Measurements from ENCODE around the gene EIF3L. TPM values are rescaled to one million over a fixed set of nuclear protein-coding genes. Genes with fewer than 3 reads are reported as not detected.

The EIF3L gene
- total RNA-seq, 1 donor: 457 TPM

DNA sequence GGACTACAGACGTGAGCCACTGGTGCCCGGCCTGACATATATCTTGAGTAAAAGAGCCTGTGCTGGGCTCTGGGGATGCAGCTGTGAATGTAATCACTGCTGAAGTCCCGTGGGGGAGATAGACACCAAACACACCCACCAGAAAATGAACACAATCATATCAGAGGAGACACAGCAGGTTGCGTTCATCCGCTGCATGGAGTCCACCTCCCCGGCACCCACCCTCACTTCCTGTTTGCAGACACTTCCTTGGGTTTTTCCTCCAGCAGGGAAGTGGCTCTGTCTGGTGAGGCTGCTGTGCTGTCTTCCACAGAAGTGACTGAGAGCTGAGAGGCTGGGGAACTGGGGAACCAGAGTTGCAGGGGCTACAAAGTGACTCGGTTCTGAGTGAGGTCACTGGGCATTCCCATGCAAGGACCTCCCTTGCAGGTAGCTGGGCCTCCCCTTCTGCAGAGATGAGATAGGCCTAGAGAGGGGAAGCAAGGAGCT, 64.1 kb downstream of the EIF3L start:
- DNase-seq (ENCODE audit: low read depth): no peak
- TF ChIP-seq, protein P1, sequence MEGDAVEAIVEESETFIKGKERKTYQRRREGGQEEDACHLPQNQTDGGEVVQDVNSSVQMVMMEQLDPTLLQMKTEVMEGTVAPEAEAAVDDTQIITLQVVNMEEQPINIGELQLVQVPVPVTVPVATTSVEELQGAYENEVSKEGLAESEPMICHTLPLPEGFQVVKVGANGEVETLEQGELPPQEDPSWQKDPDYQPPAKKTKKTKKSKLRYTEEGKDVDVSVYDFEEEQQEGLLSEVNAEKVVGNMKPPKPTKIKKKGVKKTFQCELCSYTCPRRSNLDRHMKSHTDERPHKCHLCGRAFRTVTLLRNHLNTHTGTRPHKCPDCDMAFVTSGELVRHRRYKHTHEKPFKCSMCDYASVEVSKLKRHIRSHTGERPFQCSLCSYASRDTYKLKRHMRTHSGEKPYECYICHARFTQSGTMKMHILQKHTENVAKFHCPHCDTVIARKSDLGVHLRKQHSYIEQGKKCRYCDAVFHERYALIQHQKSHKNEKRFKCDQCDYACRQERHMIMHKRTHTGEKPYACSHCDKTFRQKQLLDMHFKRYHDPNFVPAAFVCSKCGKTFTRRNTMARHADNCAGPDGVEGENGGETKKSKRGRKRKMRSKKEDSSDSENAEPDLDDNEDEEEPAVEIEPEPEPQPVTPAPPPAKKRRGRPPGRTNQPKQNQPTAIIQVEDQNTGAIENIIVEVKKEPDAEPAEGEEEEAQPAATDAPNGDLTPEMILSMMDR (IDR thresholded peaks at IDR 0.05; ENCODE audit: insufficient read depth, low read length): no peak
- H3K4me3 ChIP-seq (ENCODE audit: low read depth, low read length): no peak overlapping the region

DNA sequence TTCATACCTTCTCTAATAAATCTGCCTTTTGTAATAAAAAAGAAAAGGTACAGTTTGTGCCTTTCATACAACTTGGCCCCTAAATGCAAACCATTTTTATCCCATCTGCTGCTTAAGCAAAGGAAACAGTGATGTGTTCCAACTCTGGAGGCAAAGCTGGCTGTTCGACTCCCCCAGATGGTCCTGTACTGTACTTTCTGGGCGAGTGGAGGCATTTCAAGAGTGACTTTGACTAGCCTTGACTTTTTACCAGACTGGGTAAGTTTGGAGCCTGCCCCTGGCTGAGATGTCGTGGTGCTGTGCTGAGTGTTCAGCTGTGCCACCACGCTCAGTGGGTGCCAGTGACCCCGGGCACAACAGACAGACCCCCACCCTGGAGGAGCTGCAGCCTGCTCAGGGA, 67.1 kb downstream of the EIF3L start:
- no peak for DNase-seq (ENCODE audit: low read depth)
- H3K4me3 ChIP-seq (ENCODE audit: low read depth, low read length): no peak overlapping the region
- TF ChIP-seq, protein P1 (IDR thresholded peaks at IDR 0.05; ENCODE audit: insufficient read depth, low read length): no peak

DNA sequence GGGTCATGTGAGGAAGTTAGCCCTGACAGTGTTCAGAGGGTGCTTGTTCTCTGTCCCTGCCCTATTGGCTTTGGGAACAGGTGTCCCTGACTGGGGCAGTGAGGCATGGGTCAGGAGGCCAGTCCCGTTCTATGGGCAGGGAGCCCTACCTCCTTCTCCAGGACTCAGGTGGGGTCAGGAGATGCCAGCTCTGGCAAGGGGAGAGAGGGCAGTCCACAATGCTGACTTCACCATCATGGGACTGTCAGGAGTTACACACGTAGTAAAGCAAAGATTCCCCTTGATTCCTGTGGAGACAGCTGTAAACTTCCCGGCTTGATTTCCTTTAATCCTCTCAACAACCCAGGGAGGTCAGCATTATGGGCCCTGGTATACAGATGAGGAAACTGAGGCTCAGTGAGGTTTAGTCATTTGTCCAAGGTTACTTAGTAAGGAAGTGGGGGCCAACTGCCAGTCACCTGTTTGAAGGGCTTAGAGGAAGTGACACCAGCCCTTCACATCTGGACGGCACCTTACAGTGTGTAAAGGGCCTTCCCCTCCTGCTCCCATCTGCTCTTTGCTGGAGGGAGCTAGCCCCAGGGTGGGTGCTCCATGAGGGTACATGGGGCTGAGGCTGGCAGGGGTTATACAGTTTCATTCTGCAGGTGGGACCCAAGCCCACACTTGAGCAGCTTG, 68.8 kb downstream of the EIF3L start:
- H3K4me3 ChIP-seq (ENCODE audit: low read depth, low read length): no peak overlapping the region
- DNase-seq (ENCODE audit: low read depth): no peak
- TF ChIP-seq, protein P1 (IDR thresholded peaks at IDR 0.05; ENCODE audit: insufficient read depth, low read length): no peak

DNA sequence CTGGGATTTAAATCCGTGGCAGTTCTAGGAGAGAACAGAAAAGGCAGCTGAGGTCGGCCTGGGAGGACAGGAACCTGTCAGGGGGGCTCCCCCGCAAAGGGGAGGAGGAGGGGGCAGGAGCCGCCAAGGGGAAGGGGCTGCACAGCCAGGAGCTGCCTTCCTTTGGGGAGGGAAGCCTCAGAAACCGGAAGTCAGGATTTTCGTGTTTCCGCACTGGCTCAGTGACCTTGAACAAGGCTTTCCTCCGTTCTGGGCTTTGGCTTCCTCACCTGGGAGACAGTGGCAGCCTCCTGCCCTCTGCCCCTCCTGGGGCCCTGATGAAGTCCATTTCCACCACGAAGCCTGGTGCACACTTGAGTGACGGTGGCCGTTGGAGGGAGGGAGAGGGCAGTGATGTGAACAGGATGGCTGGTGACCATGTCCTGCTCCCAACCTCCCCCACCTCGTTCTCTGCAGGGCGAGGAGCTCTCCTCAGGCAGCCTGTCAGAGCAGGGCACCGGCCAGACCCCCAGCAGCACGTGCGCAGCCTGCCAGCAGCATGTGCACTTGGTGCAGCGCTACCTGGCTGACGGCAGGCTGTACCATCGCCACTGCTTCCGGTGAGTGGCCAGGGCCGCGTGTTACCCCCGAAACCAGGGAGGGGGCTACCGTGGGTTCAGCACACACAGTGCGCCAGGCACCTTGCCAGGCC, 69.5 kb downstream of the EIF3L start:
- DNase-seq (ENCODE audit: low read depth): no peak

DNA sequence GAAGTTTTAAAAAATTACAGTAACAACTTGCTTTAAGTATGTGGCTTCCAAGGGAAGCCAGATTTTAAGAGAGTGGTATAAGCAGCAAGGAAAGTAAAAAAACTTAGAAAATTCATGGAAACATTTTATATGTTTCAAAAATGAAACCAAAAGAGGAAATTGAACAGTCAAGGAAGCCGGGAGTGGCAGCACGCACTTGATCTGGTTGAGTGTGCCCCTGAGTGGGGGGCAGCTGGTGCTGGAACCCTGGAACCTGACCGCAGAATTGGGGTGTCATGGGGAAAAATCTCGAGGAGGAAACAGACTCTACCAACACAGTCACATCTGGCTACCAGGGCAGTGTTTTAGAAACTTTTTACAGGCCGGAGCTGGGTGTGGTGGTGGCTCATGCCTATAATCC, 70.9 kb downstream of the EIF3L start:
- no peak for DNase-seq (ENCODE audit: low read depth)
- H3K4me3 ChIP-seq (ENCODE audit: low read depth, low read length): no peak overlapping the region
- TF ChIP-seq, protein P1 (IDR thresholded peaks at IDR 0.05; ENCODE audit: insufficient read depth, low read length): no peak

More for the DNA sequence above, 69.5 kb downstream of the EIF3L start:
- TF ChIP-seq, protein P1 (IDR thresholded peaks at IDR 0.05; ENCODE audit: insufficient read depth, low read length): no peak
- no peak overlapping the region for H3K4me3 ChIP-seq (ENCODE audit: low read depth, low read length)

DNA sequence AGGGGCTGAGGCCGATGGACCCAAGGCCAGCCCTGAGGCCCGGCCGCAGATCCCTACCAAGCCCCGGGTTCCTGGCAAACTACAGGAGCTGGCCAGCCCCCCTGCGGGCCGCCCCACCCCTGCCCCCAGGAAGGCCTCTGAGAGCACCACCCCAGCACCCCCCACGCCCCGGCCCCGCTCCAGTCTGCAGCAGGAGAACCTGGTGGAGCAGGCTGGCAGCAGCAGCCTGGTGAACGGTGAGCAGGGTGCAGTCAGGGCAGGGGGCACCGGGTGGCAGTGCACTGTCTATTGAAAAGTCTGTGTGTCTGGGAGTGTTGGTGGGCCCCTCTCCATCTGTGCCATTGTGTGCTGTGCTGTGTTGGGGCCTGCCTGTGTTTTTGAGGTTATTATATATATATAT, 73.0 kb downstream of the EIF3L start:
- DNase-seq (ENCODE audit: low read depth): no peak
- TF ChIP-seq, protein P1 (IDR thresholded peaks at IDR 0.05; ENCODE audit: insufficient read depth, low read length): no peak
- no peak overlapping the region for H3K4me3 ChIP-seq (ENCODE audit: low read depth, low read length)

Data from fibroblast of the aortic adventitia (primary cell).